GM18498 (cell line): ENCODE data around the gene NLGN1.

Source experiments
- ATAC-seq: cut with Tn5 transposase; IDR thresholded peaks from one replicate; pipeline ENCODE4 v1.9.1; 2021; ENCODE audit warnings: mild to moderate bottlenecking, moderate library complexity; ENCODE audit not compliant: unreplicated experiment

Gene NLGN1

DNA sequence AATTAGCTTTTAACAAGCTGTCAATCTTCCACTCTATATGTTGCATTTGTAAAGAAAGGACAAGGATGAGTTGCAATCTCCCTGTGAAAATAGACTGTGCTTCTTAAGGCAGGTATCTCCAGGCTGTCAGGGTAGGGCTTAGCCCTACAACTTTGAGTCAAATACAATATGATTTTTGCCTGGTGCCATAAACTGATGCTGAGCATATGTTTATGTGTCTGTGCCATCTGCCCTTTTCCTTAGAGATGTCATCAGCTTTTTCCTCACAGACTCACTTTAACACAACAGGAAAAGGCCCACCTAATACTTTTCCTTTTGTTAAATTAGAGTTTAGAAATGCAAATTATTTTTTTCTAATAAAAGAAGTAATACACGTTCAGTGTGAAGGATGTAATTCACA, 548.3 kb downstream of the NLGN1 start:
- no peak for ATAC-seq

DNA sequence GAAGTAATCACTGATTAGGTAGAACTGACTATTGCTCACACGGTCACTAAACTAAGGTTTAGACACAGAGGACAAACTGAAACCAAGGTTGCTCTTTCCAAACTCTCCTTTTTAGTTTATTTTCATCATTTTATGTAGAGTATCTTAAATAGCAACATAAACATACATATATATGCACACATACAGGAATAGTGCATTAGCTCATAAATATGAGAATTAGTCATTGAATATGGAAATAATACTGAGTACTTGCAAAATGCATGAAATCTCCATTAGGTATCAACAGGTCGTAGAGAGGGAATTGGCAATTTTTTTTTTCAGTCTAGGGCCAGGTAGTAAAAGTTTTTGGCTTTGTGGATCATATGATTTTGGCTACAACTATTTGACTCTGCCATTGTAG, 557.1 kb downstream of the NLGN1 start:
- no peak for ATAC-seq

DNA sequence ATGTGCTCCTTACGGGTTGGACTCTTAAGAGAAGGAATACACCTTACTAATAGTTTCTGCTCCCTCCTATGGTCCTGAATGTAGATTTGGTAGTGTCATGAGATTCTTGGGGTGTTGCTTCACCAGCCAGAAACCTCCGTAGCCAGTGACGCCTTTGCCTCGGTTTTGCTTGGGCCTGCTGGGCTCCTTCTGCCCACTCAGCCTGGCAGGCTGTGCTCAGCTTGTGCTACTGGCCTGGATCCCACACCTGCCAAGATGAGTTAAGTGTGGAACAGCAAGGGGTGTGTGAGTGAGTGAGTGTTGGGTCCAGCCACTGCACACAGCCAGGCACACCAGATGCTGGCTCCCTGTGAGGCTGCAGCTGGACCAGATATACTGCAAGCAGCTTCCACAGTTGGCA, 560.1 kb downstream of the NLGN1 start:
- no peak for ATAC-seq

DNA sequence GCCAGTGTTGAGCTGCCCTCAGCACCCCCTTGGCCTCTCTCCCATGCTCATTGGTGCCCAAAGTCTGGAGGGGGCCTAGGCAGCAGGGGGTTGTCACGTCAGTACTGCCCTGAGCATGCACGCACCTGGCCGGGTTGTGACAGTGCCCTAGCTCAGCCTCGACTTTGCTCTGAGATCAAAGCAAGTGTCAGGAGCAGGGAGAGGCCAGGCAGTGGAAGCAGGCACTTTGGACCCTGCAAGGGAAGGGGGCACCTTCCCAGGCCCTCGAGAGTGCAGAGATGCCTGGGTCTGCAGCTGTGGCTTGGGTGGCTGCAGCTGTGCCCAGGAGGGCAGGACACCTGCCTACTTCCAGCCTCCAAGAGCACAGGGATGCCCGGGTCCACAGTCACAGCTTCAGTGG, 561.3 kb downstream of the NLGN1 start:
- ATAC-seq = no peak

DNA sequence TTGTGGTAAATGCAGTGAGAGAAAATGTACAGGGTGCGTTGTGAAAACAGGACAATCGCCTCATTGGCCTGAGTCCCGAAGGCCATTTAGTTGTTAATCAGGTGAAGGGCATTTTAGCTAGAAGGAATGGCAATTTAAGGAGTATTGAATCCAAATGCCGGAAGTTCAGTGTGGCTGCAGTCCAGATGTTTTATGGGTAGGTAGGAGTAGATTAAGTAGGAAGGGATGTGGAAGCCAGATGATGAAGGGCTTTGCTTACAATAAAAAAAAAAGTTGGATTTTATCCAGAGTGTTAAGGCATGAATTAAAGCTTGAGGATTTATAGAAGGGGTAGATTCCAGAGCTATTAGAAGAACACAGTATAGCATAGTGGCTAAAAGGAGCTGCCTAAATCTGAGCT, 572.7 kb downstream of the NLGN1 start:
- no peak for ATAC-seq

DNA sequence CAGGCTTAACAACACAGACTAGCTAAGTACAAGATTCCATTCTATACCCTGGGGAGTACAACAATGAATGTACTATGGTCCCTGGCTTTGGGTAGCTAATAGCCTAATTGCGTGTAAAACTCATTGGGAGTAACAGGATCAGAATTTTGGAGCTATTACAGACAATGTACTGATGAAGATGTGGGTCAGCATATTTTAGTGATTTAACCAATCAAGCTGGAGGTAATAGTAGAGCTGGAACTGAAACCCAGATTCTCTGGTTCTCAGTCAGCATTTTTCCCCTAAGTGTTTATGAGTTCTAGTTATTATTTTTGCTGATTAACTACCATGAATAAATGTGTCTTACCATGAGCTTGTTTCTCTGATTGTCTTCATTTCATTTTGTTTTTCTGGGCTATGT, 578.7 kb downstream of the NLGN1 start:
- ATAC-seq = no peak

DNA sequence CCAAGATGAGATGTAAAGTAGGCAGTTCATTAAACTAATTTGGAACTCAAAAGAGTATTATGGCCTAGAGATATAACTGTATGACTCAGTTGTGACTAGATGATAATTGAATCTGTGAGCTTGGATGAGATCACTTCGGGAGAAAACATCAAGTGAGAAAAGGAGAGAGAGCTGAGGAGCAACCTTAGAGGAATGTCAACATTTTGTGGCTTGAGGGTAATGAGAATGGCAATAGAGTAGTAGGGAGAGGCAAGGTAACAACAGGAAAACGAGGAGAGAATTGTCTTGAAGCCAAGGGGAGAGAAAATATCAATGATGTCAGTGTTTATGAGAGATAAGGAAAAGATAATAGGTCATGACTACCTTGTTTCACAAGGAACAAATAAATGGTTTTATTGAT, 580.2 kb downstream of the NLGN1 start:
- ATAC-seq = no peak

DNA sequence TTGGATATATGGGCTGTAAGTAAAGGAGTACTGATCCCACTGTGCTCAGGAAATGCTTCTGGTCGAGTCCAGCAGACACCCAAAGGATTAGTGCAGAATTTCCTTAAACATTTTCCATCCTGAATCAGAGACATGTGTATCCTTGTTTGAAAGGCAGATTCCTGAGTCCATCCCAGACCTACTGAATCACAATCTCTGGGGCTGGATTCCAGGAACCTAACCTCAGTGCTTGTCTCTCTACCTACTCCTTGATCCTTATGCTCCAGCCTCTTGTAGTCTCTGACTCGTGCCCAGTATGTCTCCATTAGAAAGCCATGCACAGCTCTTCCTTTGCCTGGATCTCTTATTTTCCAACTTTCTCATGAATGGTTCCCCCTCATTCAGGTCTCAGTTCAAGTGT, 585.8 kb downstream of the NLGN1 start:
- no peak for ATAC-seq

DNA sequence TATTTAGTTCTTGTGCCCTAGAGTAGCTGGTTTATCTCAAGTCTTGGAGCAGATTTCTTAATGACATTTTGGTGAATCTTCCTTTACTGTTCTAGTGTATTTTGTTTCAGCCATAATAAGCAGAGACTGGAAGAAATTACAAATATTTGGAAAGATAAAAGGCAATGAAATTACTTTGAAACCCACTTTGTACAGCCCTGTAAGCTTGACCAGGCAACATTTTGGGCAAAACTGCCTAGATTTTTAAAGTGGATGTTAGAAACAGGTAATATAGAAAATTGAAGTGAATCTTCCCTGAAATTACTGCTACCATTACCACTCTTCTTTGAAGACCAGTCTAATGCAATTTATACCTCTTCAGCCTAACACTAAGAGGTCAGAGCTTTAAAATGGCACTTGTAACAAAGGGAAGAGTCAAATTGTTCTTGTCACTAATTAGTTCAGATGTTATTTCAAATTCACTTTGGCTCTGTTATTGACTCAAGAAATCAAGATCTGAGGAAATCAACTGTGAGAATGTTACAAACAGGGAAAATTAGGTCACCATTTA, 589.4 kb downstream of the NLGN1 start:
- no peak for ATAC-seq

DNA sequence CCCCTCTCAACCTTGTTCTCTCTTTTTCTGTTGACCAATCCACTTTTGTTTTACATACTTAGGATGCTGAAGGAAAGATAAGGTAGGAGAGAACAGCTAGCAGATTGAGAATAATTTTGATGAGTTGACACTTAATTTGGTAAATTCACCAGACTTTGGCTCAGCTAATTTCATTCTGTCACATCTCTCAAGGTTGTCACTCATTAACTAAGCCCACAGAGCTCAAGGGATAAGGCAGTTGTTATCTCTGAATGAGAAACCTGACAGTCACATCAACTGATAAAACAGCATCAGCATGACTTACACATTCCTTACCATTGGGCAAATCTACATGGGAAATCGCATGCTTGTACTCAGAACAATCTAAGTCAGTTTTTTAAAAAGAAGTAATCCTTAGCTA, 591.4 kb downstream of the NLGN1 start:
- ATAC-seq = no peak

DNA sequence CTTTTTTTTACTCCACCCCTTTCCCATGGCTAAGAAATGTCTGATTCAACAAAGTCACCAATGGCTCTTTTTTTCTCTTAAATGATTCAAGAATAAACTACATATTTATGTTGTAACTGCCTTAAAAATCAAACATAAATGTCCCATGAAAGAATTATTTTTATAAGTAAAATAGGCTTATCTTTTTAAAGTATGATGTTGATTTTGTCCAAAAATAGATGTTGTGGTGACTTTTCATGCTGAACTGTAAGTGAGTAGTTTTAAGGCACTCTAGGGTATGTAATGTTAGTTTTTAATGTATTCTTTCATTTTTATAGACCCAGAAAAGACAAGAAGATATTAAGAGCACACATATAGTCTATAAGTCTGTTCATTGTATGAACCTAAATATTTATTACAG, 594.9 kb downstream of the NLGN1 start:
- ATAC-seq = no peak

DNA sequence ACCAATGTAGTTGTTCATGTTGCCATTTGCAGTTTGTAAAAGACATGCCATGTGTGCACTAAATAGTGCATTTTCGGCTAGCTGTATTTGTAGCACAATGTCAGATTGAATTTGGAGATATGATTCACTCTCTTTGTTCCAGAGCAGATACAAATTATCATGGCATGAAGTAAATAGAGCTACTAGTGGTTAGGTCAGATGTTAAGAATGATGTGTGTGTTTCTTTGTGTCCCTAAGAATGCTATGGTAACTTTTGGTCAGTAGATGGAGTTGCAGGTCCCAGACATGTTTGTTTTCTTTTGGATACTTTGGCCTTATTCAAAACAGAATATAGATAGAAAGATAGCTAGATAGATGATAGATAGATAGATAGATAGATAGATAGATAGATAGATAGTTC, 595.8 kb downstream of the NLGN1 start:
- no peak for ATAC-seq

DNA sequence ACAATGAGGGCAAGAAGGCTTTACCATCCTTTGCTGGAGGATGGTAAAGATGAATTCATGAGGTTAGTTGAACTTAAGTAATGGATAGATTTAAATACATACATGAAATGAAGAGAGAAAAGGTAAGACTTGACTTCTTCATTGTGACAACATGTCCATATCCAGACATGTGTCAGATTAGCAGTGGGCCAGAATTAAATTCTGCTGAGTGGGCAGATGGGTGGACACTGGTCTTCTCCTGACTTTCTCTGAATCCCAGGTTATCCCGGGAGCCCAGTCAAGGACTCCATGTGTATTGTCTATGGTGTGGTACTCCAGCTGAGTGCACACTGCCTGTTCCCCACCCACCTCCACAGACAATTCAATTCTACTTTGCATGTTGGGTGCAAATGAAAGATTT, 603.1 kb downstream of the NLGN1 start:
- no peak for ATAC-seq

DNA sequence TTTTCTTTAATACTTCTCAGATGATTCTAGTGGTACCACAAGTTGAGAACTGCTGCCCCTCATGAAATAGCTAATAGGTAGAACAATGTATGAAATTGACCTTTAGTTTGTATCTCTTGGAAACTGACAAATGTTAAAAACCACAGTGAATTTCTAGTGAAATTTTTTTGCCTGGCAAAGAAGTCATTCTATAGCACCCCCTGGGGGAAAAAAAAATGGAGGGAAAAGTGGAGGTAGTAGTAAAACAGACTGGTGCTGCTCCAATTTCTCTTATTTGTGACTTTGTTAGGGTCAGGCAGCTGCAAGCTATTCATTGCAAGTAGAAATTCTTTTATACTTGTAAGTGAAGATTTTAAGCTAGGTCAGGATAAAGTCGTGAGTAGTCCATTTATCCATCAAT, 605.0 kb downstream of the NLGN1 start:
- ATAC-seq = no peak

DNA sequence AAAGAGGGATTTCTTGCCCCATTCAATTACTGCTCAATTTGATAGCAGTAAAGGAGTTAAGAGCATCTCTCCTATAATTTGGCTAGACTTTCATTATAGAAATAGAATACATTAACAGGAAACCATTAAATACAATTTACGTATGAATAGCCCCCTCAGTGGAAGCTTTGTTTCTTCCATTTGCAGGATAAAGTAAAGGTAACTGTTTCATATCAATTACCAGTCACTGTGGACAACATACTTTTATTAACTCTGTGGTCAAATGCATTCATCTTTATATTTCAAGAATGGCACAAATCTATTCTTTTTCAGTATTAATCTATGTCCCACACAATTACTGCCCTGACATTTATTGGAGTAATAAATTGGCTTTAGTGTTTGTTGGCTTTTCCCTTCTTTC, 613.4 kb downstream of the NLGN1 start:
- no peak for ATAC-seq

DNA sequence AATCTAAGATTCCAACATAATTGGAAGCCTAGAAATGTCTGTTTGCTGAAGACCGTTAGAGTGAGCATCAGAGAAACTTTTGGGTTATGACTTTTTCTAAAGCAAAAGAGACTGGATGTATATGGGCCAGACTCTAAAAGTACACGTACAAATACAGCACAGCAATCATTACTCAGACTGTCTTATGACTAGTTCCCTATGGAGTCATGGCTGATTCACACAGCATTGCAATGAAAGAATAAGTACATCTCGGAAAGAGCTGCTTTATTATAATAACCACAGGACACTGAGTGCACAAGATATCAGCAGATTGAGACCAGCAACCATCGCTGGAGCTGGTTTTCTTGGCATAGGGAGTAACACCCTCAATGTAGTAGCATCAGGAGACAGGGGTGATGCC, 618.6 kb downstream of the NLGN1 start:
- ATAC-seq = no peak

DNA sequence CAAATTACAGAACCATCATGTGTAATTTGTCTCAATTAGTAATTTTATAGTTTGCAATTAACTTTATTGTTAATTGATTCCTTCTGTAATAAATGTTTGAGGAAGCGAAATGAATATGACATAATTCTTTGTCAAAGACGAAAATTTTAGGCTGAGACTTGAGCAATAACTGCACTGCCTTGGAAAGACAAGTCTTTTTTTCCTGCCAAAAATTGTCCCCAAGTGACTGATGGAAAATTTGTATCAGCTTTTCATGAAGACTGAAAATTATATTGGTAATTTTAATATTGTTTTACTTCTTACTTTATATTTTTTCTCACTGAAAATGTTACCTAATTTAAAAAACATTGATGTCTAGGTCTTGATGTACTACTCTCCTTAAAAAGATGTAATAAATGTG, 622.6 kb downstream of the NLGN1 start:
- ATAC-seq = no peak

DNA sequence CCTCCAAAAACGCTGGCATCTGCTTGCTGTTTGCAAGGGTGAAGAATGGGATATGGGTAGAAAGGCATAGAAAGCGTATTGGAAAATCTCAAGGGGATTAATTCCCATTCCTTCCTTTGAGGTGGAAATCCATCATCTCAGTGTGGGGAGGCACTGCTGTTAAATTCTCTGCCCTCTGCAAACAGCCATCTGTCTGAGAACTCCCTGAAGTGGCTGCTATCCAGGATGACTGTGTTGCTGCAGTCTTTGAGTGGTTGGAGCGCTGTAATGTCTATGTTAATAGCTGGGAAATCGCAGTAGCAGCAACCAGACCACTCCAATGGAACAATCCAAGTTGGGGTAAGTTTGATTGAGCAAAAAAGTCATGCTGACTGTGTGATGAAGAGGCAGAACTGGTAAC, 625.9 kb downstream of the NLGN1 start:
- ATAC-seq = no peak

DNA sequence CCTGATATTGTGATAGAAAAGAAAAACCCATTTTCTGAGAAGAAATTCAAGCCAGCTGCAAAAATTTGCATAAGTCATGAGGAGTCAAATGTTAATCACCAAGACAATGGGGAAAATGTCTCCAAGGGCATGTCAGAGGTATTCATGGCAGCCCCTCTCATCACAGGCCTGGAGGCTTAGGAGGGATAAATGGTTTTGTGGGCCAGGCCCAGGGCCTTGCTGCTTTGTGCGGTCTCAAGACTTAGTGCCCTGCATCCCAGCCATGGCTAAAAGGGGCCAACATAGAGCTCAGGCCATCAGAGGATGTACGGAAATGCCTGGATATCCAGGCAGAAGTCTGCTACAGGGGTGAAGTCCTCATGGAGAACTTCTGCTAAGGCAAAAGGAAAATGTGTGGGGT, 631.1 kb downstream of the NLGN1 start:
- ATAC-seq = no peak

DNA sequence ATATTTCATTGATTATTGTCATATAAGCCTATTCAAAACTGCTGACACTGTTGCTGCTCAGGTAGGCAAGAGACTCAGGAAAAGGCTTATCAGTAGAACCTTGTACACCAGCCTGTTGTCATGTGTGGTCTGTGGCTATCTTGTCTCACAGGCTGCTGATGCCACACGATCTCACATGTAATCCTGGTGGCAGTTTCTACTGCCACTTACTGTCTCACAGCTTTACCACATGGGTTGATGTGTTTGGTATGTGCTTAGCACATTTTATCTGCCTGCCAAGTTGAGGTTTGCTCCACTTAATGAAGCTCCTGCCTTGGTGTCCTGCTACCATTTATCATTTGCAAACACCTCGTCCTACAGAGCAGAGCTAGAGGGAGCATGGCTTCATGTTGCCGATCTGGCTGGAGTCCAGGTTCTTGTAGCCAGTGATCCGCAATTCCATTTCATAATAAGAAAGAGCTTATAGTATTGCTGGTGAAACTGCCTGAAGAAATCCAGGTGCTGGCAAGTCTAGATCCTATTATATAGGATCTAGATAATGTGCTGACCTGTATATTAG, 637.9 kb downstream of the NLGN1 start:
- no peak for ATAC-seq

DNA sequence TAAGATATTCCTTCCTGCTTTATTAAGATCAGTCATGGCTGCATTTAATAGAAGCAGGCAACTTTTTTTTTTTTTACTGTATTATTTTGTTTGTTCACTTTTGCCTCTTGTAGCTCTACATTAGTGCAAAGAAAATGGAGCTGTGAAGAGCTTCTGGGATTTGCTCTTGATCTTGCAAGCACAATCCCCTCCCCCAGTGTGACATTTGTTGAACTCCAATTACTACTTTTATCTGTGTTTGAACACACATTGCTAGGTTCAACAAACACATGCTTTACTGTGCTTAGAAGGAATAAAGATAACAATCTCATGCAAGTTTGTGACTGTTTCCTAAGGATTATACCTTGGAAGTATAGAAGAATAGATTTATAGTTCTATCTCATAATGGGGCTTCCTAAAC, 648.8 kb downstream of the NLGN1 start:
- ATAC-seq = no peak

DNA sequence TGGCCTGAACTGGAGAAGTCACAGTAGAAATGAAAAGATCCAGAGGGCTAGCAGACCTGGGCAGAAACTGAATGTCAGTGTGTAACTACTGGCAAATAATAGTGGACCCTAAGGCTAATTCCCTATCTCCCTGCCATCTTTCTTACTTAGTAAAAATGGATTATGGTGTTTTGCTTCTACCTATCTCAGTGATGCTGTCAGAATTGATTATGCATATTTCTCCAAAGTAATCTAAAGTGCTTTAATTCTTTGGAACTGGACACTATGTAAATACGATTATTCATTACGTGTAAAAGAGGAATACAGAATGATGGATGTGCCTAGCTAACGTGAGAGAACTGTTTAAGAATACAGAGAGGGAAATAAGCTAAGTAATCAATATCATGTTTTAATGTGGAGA, 651.9 kb downstream of the NLGN1 start:
- no peak for ATAC-seq

DNA sequence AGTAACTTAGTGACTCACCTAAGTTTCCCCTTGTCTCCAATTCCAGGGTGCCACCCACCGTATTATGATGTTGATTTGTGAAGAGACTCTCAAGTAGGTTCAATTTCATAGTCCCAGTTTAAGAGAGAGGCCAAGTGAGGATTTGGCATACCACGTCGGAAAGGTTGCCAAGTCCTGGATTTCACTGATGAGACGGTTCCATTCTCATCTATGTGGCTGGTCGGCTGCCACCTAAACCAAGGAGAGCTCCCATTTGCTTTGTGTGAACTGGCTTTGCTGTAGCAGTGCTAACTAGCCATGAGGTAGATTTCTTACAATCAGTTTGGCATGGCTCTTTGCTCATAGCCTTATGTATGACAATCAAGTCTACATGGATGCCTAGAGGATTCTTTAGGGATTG, 653.6 kb downstream of the NLGN1 start:
- ATAC-seq = no peak

DNA sequence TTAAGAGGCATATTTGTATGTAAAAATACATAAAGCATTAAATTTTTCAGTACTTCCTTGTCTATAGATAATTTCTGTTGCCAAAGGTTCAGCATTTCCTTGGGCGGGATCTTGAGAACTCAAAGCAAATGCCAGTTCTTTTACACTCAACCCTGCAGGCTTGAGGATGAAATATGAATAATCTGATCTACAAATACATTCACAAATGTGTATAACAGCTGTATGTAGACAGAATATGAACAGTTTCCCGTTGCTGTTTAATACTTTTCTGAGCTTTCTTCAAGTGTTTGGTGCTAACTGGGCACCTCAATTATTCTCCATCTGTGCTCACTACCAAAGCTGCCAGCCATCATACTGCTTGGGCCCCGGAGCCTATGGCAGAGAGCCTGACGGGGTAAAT, 661.3 kb downstream of the NLGN1 start:
- no peak for ATAC-seq
